T-helper 1 cell treated with Interleukin-12 subunit alpha and Interleukin-12 subunit beta and Interleukin-4 antibody, amounts not matched to agents 30 ng/mL and 1 ng/mL, for 36 hours (primary cell): ENCODE data around the gene BACH2. TPM values are rescaled to one million over a fixed set of nuclear protein-coding genes. Genes with fewer than 3 reads are reported as not detected.
"Not testable (repeated sequence)": the region's sequence is repeated elsewhere in the genome, so short reads cannot be mapped to it uniquely, and the experiment has no call there.

ENCODE experiments used
- intact Hi-C: fragments of 100-400 bp; cut with micrococcal nuclease; formaldehyde crosslinking; loops from one replicate; pipeline ENCODE4 v1.15.1; 2024
- total RNA-seq: library from RNA; stranded (reverse); gene quantifications from 2 replicates; pipeline ENCODE4 v1.2.3, GENCODE V29; 2022

BACH2 gene
- total RNA-seq, 1 donor from 2014 or later, result 25.5 TPM

- intact Hi-C loops, result no loop called here
These were observed 248.3 kb downstream of the BACH2 start for GRCh38 chr6:90048206-90048967.

- intact Hi-C loops, result no loop called here
These were observed 251.1 kb downstream of the BACH2 start for GRCh38 chr6:90045535-90045934.

- intact Hi-C loops, result no loop called here
These were observed 251.7 kb downstream of the BACH2 start for GRCh38 chr6:90044833-90045381.

- intact Hi-C loops, result no loop called here
These were observed 252.3 kb downstream of the BACH2 start for GRCh38 chr6:90044182-90044832.

GRCh38 chr6:90040931-90041330 lies 255.7 kb downstream of the BACH2 start:
- intact Hi-C loops, result no loop called here

GRCh38 chr6:90039911-90040310 lies 256.7 kb downstream of the BACH2 start:
- intact Hi-C loops, result no loop called here

DNA sequence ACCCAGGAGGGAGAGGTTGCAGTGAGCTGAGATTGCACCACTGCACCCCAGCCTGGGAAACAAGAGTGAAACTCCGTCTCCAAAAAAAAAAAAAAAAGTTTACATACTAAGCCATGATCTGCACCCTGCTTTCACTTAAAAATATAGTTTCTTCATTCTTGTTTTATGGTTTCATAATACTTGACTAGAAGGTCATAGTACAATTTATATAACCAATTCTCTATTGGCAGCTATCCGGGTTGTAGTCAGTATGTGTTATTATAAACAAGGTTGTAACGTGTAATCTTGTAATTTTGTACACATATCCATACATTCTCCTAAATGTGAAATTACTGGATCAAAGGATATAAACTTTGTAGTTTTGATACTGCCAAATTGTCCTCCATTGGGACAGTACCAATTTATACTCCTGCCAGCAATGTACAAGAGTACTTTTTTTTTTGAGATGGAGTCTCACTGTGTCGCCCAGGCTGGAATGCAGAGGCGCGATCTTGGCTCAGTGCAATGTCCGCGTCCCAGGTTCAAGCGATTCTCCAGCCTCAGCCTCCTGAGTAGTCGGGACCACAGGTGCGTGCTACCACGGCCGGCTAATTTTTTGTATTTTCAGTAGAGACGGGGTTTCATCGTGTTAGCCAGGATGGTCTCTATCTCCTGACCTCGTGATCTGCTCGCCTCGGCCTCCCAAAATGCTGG lies 257.5 kb downstream of the BACH2 start:
- intact Hi-C loops, result no loop called here

GRCh38 chr6:90036963-90037362 lies 259.7 kb downstream of the BACH2 start:
- intact Hi-C loops, result no loop called here

DNA sequence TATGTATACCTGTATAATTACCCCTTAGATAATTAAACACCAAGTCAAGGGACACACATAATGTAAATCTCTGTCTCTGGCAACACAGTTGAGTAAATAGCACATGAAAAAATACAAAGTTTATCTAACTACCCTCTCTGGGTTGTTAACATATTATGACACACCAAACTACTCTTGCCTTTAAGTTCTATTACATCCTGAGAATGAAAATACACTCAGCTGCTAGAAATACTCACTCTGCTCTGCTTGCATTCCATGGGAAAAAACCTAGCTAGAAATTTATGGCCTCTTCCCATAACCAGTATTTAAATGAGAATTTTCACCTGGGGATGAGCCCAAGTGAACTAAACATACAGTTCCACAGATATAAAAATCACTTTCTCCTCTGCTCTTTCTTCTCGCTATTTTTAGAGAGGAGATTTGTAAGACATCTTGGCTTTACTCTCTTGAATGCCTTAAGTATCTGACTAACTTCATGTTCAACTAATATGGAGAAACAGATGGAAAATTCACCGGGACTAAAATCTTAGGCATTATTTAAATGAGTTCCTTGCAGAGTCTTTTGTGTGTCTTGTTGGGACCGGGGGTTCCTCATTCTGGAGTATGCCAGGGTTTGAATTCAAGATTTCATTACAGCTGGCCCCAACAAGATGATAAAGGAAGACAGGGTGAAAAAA lies 261.5 kb downstream of the BACH2 start:
- intact Hi-C loops, result loop anchor here (2.0 kb wide), 1 partner anchor 14 kb away; no protein-coding TSS in a partner anchor

DNA sequence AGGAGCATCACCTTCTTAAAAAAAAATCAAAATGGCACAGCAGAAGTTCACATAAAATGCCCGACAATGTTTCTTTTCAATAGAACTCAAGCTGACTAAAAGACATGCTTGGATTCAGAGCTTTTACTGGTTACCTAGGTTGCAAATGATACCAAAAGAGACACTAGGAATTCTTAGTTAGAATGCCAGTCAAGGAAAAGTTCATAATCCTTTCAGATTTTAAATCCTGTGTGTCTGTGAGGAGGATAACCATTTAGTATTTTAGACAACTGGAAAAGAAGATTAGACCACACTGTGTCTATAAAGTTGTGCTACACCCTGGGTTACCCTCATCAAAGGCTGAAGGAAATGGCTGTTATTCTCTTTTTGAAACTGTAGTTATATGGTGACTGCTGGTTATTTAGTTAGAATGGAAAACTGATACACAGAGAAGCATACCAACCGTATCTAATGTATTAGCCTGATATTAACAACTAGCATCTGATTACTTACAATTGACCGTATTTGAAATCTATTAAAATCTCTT lies 262.8 kb downstream of the BACH2 start:
- intact Hi-C loops, result loop anchor here (2.0 kb wide), 1 partner anchor 13 kb away; no protein-coding TSS in a partner anchor

GRCh38 chr6:90032489-90033212 lies 264.0 kb downstream of the BACH2 start:
- intact Hi-C loops, result not testable (repeated sequence)

- intact Hi-C loops, result loop anchor here (5.0 kb wide), 2 partner anchors 48 to 448 kb away; no protein-coding TSS in a partner anchor
These were observed 267.5 kb downstream of the BACH2 start for GRCh38 chr6:90028995-90029635.

DNA sequence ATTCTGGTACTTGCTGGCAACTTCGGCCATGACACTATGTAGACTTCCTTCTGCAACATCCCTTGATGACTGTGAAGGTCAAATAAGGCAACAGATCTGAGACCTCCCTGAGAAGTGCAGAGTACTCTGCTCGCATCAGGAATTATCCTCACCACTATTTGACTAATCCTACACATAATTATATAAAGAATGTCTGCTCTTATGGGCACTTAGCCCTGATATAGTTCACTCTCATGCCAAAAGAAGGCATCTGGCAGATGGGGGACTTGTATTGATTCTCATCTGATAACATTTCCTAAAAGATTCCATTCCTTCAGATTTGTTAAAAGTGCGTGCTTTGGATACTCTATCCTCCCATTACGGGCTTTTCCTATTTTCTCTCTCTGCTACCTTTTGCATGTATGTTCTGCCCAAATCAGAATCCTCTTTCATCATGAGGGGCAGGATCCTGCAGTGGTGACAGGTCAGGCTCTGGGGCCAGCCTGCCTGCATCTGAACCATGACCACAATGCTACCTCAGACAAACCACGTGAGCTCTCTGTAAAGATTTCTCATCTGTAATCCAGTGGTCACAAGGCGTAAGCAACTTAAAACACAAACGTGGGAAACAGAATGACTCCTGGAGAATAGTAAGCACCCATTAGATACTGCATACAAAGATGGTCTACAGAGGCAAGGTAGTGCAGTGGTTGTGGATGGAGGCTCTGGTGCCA lies 268.4 kb downstream of the BACH2 start:
- intact Hi-C loops, result loop anchor here (5.0 kb wide), 2 partner anchors 49 to 449 kb away; no protein-coding TSS in a partner anchor

DNA sequence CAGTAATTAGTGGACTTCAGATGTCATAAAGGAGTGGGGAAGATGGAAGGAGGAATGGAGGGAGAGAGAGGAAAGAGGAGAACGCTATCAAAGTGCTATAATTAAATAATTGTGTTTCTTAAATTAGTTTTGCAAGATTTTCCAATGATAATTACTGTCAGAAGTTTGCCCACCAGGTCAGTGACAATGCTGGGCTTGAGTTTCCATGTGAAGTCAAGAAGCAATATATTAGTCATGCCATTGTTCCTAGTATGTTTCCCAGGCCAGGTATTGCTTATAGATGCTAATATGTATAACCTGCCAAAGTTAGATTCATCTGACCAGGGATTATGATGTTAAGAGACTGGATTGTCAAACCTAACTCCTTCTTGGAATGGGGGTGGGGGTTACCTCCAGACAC lies 270.4 kb downstream of the BACH2 start:
- intact Hi-C loops, result loop anchor here (5.0 kb wide), 2 partner anchors 51 to 451 kb away; no protein-coding TSS in a partner anchor

GRCh38 chr6:90025523-90026061 lies 271.1 kb downstream of the BACH2 start:
- intact Hi-C loops, result loop anchor here (5.0 kb wide), 2 partner anchors 52 to 452 kb away; no protein-coding TSS in a partner anchor

DNA sequence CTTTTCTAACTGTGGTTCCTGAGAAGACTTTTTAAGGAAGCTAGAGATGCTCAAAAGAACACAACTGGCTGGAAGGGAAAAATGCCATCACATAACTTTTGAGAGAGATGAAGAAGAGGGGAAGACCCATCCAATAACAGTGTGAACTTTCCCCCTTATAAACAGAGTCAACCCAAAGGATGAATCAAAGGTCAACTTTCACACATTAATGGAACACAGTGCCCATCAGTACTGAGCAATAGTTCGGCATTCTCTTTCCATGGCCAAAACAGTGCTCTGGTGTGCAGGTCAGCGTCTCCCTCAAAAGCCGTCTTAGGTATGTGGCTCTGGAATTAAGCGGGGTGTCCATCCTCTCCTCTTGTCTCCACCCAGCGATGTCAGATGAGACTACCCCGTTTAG lies 272.0 kb downstream of the BACH2 start:
- intact Hi-C loops, result loop anchor here (5.0 kb wide), 2 partner anchors 53 to 453 kb away; no protein-coding TSS in a partner anchor

- intact Hi-C loops, result loop anchor here (2.0 kb wide), 1 partner anchor 13 kb away; no protein-coding TSS in a partner anchor
These were observed 274.9 kb downstream of the BACH2 start for GRCh38 chr6:90021711-90022110.

- intact Hi-C loops, result loop anchor here (2.0 kb wide), 1 partner anchor 14 kb away; no protein-coding TSS in a partner anchor
These were observed 275.9 kb downstream of the BACH2 start for GRCh38 chr6:90020746-90021145.
